T follicular helper cell (primary cell): ENCODE results near the gene CAPN11.
"Not testable (repeated sequence)": the region's sequence is repeated elsewhere in the genome, so short reads cannot be mapped to it uniquely, and the experiment has no call there.

Experiments
- DNase-seq: peaks from one replicate; pipeline ENCODE4 v3.0.0-alpha.2; 2020; ENCODE audit warnings: low read depth

Gene CAPN11

GRCh38 chr6:44131892-44132291, 26.7 kb upstream of the CAPN11 start:
- DNase-seq: no peak

DNA sequence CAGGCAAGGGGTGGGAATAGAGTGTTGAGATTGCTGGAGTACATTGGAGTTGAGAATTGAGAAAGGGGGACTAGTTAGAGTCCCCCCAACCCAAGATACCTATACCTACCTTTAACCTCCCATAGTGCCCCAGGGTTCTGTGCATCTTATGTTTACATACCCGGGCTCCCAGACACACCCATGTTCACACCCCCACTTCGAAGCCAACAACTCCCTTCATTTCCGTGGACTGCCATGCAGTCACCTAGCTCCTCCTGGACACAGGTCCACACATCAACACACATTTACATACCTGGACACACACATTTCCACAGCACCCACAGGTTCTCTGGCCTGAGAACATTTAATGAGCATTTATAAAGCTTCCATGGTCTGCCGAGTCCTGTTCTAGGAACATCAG, 26.1 kb upstream of the CAPN11 start:
- no peak for DNase-seq

- no peak for DNase-seq
Measured at GRCh38 chr6:44133003-44133931, 25.4 kb upstream of the CAPN11 start.

GRCh38 chr6:44133981-44134711, 24.5 kb upstream of the CAPN11 start:
- DNase-seq: no peak

GRCh38 chr6:44135173-44135758, 23.4 kb upstream of the CAPN11 start:
- no peak for DNase-seq

DNA sequence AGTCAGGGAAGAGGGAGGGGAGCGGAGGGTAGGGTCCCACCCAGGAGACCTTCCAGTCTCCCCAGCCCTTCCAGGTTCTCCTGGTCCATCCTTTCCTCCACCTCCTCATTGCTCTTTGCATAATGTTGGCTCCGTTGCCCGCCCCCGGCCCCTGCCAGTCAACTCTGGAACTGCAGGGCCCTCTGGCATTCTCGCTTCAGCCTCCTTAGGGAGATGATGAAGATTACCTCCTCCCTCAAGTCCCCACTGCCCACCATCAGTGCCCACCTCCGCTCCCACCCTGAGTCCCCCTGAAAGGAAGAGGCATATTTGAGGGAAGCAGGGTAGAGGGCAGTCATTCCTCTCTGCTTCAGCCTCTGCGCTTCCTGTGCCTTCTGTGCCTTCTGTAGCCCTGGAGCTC, 22.7 kb upstream of the CAPN11 start:
- DNase-seq: no peak

GRCh38 chr6:44138717-44139350, 19.8 kb upstream of the CAPN11 start:
- no peak for DNase-seq

DNA sequence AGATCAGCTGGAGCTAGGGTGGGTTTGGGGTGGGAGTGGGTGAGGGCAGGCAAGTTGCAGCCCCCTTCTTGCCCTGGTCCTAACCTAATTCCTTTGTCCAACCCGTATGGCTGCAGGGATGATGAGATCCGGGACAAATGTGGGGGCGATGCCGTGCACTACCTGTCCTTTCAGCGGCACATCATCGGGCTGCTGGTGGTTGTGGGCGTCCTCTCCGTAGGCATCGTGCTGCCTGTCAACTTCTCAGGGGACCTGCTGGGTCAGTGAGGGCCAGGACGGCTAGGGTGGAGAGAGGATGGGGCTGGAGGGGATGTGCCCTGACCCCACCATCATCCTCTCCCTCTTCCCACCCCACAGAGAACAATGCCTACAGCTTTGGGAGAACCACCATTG, 19.3 kb upstream of the CAPN11 start:
- DNase-seq: no peak

- DNase-seq: no peak
Measured at GRCh38 chr6:44142835-44143234, 15.8 kb upstream of the CAPN11 start.

DNA sequence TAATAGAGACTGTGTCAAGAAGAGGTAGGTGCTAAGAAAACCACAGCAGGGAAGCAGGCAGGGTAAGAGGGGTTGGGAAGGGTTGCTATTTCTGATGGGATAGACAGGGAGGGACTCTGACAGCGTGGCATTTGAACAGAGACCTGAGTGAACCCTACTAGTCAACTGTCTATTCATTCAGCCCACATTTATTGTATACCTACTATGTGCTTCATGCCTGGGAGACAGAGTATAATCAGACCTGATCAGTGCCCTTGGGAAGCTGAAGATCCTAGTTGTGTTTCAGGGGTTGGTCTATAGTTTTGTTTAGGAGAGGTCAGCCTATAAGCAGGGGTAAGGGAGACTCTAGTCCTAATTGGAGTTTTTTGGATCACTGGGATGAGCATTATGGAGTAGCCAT, 14.9 kb upstream of the CAPN11 start:
- DNase-seq: no peak

DNA sequence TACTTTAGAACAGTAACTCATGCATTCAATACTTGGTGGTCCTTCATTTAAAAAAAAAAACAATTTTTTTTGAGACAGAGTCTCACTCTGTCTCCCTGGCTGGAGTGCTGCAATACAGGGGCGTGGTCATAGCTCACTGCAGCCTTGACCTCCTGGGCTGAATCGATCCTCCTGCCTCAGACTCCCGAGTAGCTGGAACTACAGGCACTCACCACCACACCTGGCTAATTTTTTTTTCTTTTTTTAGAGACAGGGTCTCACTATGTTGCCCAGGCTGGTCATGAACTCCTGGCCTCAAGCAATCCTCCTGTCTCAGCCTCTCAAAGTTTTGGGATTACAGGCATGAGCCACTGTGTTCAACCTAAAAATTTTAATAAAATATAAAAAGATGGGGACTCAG, 14.1 kb upstream of the CAPN11 start:
- not testable (repeated sequence) for DNase-seq

GRCh38 chr6:44145839-44146238, 12.8 kb upstream of the CAPN11 start:
- DNase-seq: no peak

GRCh38 chr6:44146685-44147084, 11.9 kb upstream of the CAPN11 start:
- DNase-seq: no peak

GRCh38 chr6:44147256-44147655, 11.4 kb upstream of the CAPN11 start:
- no peak for DNase-seq

DNA sequence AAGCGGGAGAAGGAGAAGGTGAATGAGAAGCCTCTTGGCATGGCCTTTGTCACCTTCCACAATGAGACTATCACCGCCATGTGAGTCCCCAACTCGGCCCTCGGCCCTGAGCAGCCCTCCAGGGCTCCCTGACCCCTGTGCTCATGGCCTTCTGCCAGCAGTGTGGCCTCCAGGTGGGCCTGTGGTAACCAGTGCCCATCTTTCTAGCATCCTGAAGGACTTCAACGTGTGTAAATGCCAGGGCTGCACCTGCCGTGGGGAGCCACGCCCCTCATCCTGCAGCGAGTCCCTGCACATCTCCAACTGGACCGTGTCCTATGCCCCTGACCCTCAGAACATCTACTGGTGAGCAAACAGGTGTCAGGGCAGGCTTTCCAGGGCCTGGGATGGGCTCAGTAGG, 10.3 kb upstream of the CAPN11 start:
- DNase-seq: no peak

GRCh38 chr6:44149369-44150012, 9.1 kb upstream of the CAPN11 start:
- no peak for DNase-seq

GRCh38 chr6:44150317-44150917, 8.2 kb upstream of the CAPN11 start:
- DNase-seq: no peak

GRCh38 chr6:44151348-44152108, 7.1 kb upstream of the CAPN11 start:
- DNase-seq: peak; percentile 67

- no peak for DNase-seq
Measured at GRCh38 chr6:44152109-44152461, 6.5 kb upstream of the CAPN11 start.

GRCh38 chr6:44152533-44152932, 6.1 kb upstream of the CAPN11 start:
- DNase-seq: no peak

- no peak for DNase-seq
Measured at GRCh38 chr6:44154067-44154466, 4.6 kb upstream of the CAPN11 start.
